ENCODE data around the gene LLGL1. TPM values are rescaled to one million over a fixed set of nuclear protein-coding genes. Genes with fewer than 3 reads are reported as not detected.

The LLGL1 gene
- total RNA-seq, 1 experiment from 2014 or later: 47.4 TPM

DNA sequence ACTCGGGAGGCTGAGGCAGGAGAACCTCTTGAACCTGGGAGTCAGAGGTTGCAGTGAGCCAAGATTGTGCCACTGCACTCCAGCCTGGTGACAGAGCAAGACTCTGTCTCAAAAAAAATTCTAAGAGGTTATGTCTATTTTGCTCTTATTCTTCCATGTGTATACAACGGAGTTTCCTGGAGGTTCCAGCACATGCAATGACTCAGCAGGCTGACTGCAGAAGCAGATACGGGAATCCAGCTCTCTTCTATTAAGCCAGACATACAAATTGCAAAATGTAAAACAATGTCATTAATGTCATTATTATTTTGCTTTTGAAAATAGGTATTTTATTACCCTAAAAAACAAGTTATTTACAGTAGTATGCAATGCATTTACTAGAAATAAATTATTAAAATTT, 53.4 kb downstream of the LLGL1 start:
- Histone ChIP-seq H3K36me3 (ENCODE audit: low read depth, low read length) (peaks cover 60% of the 10 kb centered on the region), H3K4me1 (ENCODE audit: insufficient read depth, low read length) (no peaks in the 10 kb centered on the region), H3K79me2 (ENCODE audit: low read length) (no peaks in the 10 kb centered on the region), H3K9me3 (ENCODE audit: low read length) (no peaks in the 10 kb centered on the region), H3K9ac (ENCODE audit: low read length) (no peak overlapping the region), H3K4me3 (ENCODE audit: low read length) (no peak overlapping the region), H2AFZ (ENCODE audit: low read length) (no peak overlapping the region), H3K9me2 (replicated peaks; ENCODE audit: low read length) (no peaks in the 10 kb centered on the region), H3F3A (ENCODE audit: low read length, unreplicated experiment) (no peaks in the 10 kb centered on the region), H3K27ac (ENCODE audit: low read length) (no peak overlapping the region), H4K20me1 (ENCODE audit: low read length) (no peaks in the 10 kb centered on the region), H3K4me2 (ENCODE audit: low read length) (no peak overlapping the region), H3K27me3 (ENCODE audit: low read length) (no peaks in the 10 kb centered on the region)
- ATAC-seq: no peak
- intact Hi-C loops (cut with micrococcal nuclease): no loop called here
- no TSS peak for BruUV-seq (replicated peaks)
- CTCF ChIA-PET: no interaction called here
- TF ChIP-seq EZH2 (IDR thresholded peaks at IDR 0.05; ENCODE audit: low read length, unreplicated experiment) (no peak), CTCF (conservative IDR thresholded peaks at IDR 0.05; ENCODE audit: low read depth, low read length) (no peak), EZH2phosphoT487 (IDR thresholded peaks at IDR 0.05; ENCODE audit: borderline replicate concordance, low read length) (no peak)
- DNase-seq: no peak
- POLR2A ChIA-PET (ENCODE audit: unreplicated experiment): interaction anchor here (0.5 kb wide), 1 partner anchor 11 kb away, joined by 3 read pairs; no protein-coding TSS in a partner anchor

- TF ChIP-seq CTCF (conservative IDR thresholded peaks at IDR 0.05; ENCODE audit: low read depth, low read length) (no peak), EZH2 (IDR thresholded peaks at IDR 0.05; ENCODE audit: low read length, unreplicated experiment) (no peak), EZH2phosphoT487 (IDR thresholded peaks at IDR 0.05; ENCODE audit: borderline replicate concordance, low read length) (no peak)
- Histone ChIP-seq H3F3A (ENCODE audit: low read length, unreplicated experiment) (no peaks in the 10 kb centered on the region), H3K4me2 (ENCODE audit: low read length) (no peak overlapping the region), H2AFZ (ENCODE audit: low read length) (no peak overlapping the region), H3K36me3 (ENCODE audit: low read depth, low read length) (peaks cover 61% of the 10 kb centered on the region), H3K79me2 (ENCODE audit: low read length) (no peaks in the 10 kb centered on the region), H3K27ac (ENCODE audit: low read length) (no peak overlapping the region), H4K20me1 (ENCODE audit: low read length) (no peaks in the 10 kb centered on the region), H3K27me3 (ENCODE audit: low read length) (no peaks in the 10 kb centered on the region), H3K9me3 (ENCODE audit: low read length) (no peaks in the 10 kb centered on the region), H3K9me2 (replicated peaks; ENCODE audit: low read length) (no peaks in the 10 kb centered on the region), H3K9ac (ENCODE audit: low read length) (no peak overlapping the region), H3K4me1 (ENCODE audit: insufficient read depth, low read length) (no peaks in the 10 kb centered on the region), H3K4me3 (ENCODE audit: low read length) (no peak overlapping the region)
- ChIA-PET POLR2A (ENCODE audit: unreplicated experiment) (no interaction called here), CTCF (no interaction called here)
- no peak for ATAC-seq
- intact Hi-C loops (cut with micrococcal nuclease): no loop called here
- no peak for DNase-seq
- no TSS peak for BruUV-seq (replicated peaks)
Measured at GRCh38 chr17:18280249-18280648, 54.8 kb downstream of the LLGL1 start.

DNA sequence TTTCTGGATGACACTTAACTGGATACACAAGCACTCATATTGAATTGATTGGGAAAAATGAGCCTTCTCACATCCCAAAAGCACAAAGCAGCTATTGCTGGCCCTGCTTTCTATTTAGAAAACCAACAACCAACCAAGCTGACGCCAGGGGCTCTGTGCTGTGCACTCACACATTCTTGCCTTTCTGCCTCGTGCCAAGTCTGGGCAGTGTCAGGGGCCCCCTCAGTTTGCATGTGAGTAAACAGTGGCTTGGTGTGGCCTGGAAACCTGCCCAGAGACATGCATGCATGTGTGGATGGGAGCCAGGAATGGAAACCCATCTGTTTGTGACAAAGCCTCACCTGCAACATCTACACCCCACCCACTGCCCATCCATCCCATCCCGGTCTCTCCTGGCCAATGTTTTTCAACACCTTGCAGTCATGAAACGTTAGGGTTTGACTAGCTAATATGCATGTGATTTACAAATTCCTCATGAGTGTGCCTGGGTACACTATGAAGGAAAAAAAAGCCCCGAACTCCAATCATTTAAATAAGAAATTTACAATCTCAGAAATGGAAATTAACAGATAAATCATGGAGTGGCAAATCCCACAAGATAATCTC, 55.4 kb downstream of the LLGL1 start:
- Histone ChIP-seq H3K9ac (ENCODE audit: low read length) (no peak overlapping the region), H2AFZ (ENCODE audit: low read length) (no peak overlapping the region), H3K4me1 (ENCODE audit: insufficient read depth, low read length) (no peaks in the 10 kb centered on the region), H3K4me2 (ENCODE audit: low read length) (no peak overlapping the region), H3F3A (ENCODE audit: low read length, unreplicated experiment) (no peaks in the 10 kb centered on the region), H3K4me3 (ENCODE audit: low read length) (no peak overlapping the region), H3K27ac (ENCODE audit: low read length) (no peak overlapping the region), H3K9me3 (ENCODE audit: low read length) (no peaks in the 10 kb centered on the region), H3K9me2 (replicated peaks; ENCODE audit: low read length) (no peaks in the 10 kb centered on the region), H3K36me3 (ENCODE audit: low read depth, low read length) (peaks cover 67% of the 10 kb centered on the region), H3K27me3 (ENCODE audit: low read length) (no peaks in the 10 kb centered on the region), H4K20me1 (ENCODE audit: low read length) (no peaks in the 10 kb centered on the region), H3K79me2 (ENCODE audit: low read length) (no peaks in the 10 kb centered on the region)
- ChIA-PET POLR2A (ENCODE audit: unreplicated experiment) (no interaction called here), CTCF (no interaction called here)
- TF ChIP-seq EZH2 (IDR thresholded peaks at IDR 0.05; ENCODE audit: low read length, unreplicated experiment): no peak
- TF ChIP-seq EZH2phosphoT487 (IDR thresholded peaks at IDR 0.05; ENCODE audit: borderline replicate concordance, low read length): no peak
- TF ChIP-seq CTCF (conservative IDR thresholded peaks at IDR 0.05; ENCODE audit: low read depth, low read length): no peak
- ATAC-seq: no peak
- BruUV-seq (replicated peaks): no TSS peak
- DNase-seq: no peak
- intact Hi-C loops (cut with micrococcal nuclease): no loop called here
